ENCODE measurements around the gene GRHL1.
"Not testable (repeated sequence)": the region's sequence is repeated elsewhere in the genome, so short reads cannot be mapped to it uniquely, and the experiment has no call there.

The GRHL1 gene

DNA sequence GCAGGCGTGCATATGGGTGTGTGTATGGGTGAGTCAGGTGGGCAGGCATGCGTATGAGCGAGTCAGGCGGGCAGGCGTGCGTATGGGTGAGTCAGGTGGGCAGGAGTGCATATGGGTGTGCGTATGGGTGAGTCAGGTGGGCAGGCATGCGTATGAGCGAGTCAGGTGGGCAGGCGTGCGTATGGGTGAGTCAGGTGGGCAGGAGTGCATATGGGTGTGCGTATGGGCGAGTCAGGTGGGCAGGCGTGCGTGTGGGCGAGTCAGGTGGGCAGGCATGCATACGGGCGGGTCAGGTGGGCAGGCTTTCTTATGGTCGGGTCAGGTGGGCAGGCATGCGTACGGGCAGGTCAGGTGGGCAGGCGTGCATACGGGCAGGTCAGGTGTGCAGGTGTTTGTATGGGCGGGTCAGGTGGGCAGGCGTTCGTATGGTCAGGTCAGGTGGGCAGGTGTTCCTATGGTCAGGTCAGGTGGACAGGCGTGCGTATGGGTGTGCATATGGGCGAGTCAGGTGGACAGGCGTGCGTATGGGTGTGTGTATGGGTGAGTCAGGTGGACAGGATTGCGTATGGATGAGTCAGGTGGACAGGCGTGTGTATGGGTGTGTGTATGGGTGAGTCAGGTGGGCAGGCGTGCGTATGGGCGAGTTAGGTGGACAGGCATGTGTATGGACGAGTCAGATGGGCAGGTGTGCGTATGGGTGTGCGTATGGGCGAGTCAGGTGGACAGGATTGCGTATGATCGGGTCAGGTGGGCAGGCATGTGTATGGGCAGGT lies 63.1 kb downstream of the GRHL1 start:
- H3K36me3 ChIP-seq (ENCODE audit: control insufficient read depth, low read depth, low read length): no peaks in the 10 kb centered on the region
- no peak overlapping the region for H3K9ac ChIP-seq (ENCODE audit: low read length)
- no peaks in the 10 kb centered on the region for H3K9me3 ChIP-seq (ENCODE audit: control insufficient read depth, low read depth, low read length)
- H3K27ac ChIP-seq (ENCODE audit: low read length): no peak overlapping the region
- no peak overlapping the region for H3K4me3 ChIP-seq (ENCODE audit: low read length)
- no peaks in the 10 kb centered on the region for H3K27me3 ChIP-seq (ENCODE audit: control insufficient read depth, insufficient read depth, low read length)
- H3K4me1 ChIP-seq (ENCODE audit: control insufficient read depth, low read depth, low read length): no peaks in the 10 kb centered on the region

DNA sequence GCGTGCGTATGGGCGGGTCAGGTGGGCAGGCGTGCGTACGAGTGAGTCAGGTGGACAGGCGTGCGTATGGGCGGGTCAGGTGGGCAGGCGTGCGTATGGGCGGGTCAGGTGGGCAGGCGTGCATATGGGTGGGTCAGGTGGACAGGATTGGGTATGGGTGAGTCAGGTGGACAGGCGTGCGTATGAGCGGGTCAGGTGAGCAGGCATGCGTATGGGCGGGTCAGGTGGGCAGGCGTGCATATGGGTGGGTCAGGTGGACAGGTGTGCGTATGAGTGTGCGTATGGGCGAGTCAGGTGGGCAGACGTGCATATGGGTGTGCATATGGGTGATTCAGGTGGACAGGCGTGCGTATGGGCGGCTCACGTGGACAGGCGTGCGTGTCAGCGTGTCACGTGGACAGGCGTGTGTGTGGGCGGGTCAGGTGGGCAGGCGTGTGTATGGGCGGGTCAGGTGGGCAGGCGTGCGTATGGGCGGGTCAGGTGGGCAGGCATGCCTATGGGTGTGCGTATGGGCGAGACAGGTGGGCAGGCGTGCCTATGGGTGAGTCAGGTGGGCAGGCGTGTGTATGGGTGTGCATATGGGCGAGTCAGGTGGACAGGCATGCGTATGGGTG lies 64.0 kb downstream of the GRHL1 start:
- not testable (repeated sequence) for H3K27me3 ChIP-seq (ENCODE audit: control insufficient read depth, insufficient read depth, low read length); H3K9me3 ChIP-seq (ENCODE audit: control insufficient read depth, low read depth, low read length); H3K4me3 ChIP-seq (ENCODE audit: low read length); H3K36me3 ChIP-seq (ENCODE audit: control insufficient read depth, low read depth, low read length); H3K4me1 ChIP-seq (ENCODE audit: control insufficient read depth, low read depth, low read length); H3K27ac ChIP-seq (ENCODE audit: low read length); H3K9ac ChIP-seq (ENCODE audit: low read length)

DNA sequence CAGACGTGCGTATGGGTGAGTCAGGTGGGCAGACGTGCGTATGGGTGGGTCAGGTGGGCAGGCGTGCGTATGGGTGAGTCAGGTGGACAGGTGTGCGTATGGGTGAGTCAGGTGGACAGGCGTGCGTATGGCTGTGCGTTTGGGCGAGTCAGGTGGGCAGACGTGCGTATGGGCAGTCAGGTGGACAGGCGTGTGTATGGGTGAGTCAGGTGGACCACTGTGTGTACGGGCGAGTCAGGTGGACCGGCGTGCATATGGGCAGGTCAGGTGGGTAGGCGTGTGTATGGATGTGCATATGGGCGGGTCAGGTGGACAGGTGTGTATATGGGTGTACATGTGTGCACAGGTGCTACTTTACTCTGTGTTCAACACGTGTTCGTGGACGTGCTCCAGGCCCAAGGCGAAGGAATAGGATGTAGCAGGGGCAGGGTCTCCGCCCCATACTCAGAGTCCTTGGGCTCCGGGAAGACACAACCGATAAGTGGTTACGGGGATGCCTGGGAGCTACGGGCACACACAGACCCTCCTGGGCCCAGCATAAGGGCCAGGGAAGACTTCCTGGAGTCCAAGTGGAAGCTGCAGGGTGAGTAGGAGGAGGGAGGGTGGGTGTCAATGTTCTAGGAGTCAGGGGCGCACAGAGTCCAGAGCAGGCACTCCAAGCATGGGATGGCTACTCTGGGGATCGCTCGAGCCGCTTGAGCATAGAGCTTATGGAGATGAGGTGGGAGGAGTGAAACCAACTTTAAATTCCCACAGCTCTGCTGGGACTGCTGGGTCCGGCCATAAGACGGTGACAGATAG lies 64.7 kb downstream of the GRHL1 start:
- Histone ChIP-seq H3K27me3 (ENCODE audit: control insufficient read depth, insufficient read depth, low read length) (no peaks in the 10 kb centered on the region), H3K4me3 (ENCODE audit: low read length) (no peak overlapping the region), H3K9ac (ENCODE audit: low read length) (no peak overlapping the region), H3K9me3 (ENCODE audit: control insufficient read depth, low read depth, low read length) (no peaks in the 10 kb centered on the region), H3K4me1 (ENCODE audit: control insufficient read depth, low read depth, low read length) (no peaks in the 10 kb centered on the region), H3K36me3 (ENCODE audit: control insufficient read depth, low read depth, low read length) (no peaks in the 10 kb centered on the region), H3K27ac (ENCODE audit: low read length) (no peak overlapping the region)

GRCh38 chr2:10016802-10017258 lies 65.3 kb downstream of the GRHL1 start:
- Histone ChIP-seq H3K27me3 (ENCODE audit: control insufficient read depth, insufficient read depth, low read length) (no peaks in the 10 kb centered on the region), H3K9ac (ENCODE audit: low read length) (no peak overlapping the region), H3K27ac (ENCODE audit: low read length) (no peak overlapping the region), H3K36me3 (ENCODE audit: control insufficient read depth, low read depth, low read length) (no peaks in the 10 kb centered on the region), H3K4me3 (ENCODE audit: low read length) (no peak overlapping the region), H3K9me3 (ENCODE audit: control insufficient read depth, low read depth, low read length) (no peaks in the 10 kb centered on the region), H3K4me1 (ENCODE audit: control insufficient read depth, low read depth, low read length) (no peaks in the 10 kb centered on the region)

- no peaks in the 10 kb centered on the region for H3K27me3 ChIP-seq (ENCODE audit: control insufficient read depth, insufficient read depth, low read length)
- H3K9me3 ChIP-seq (ENCODE audit: control insufficient read depth, low read depth, low read length): no peaks in the 10 kb centered on the region
- no peak overlapping the region for H3K4me3 ChIP-seq (ENCODE audit: low read length)
- no peak overlapping the region for H3K27ac ChIP-seq (ENCODE audit: low read length)
- no peaks in the 10 kb centered on the region for H3K36me3 ChIP-seq (ENCODE audit: control insufficient read depth, low read depth, low read length)
- no peaks in the 10 kb centered on the region for H3K4me1 ChIP-seq (ENCODE audit: control insufficient read depth, low read depth, low read length)
- no peak overlapping the region for H3K9ac ChIP-seq (ENCODE audit: low read length)
These were observed 65.9 kb downstream of the GRHL1 start for GRCh38 chr2:10017313-10017941.

DNA sequence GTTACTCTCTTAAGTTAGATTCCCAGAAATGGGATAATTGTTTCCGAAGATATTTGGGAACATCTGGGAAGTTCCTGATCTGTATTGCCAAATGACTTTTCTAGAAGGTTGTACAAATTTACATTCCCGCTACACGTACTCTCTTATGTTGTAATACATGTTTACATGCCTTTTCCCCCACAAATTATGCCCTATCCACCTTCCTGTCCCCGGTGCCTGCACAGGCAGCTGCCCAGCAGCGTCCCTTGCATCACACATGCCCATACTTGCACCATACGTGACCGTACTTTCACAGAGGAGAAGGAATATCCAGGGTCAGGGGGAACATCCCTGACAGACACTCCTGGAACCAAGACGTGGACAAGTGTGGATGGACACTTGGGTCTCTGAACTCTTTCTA lies 67.7 kb downstream of the GRHL1 start:
- no peaks in the 10 kb centered on the region for H3K4me1 ChIP-seq (ENCODE audit: control insufficient read depth, low read depth, low read length)
- H3K9me3 ChIP-seq (ENCODE audit: control insufficient read depth, low read depth, low read length): no peaks in the 10 kb centered on the region
- no peaks in the 10 kb centered on the region for H3K36me3 ChIP-seq (ENCODE audit: control insufficient read depth, low read depth, low read length)
- H3K9ac ChIP-seq (ENCODE audit: low read length): no peak overlapping the region
- no peak overlapping the region for H3K27ac ChIP-seq (ENCODE audit: low read length)
- H3K4me3 ChIP-seq (ENCODE audit: low read length): no peak overlapping the region
- H3K27me3 ChIP-seq (ENCODE audit: control insufficient read depth, insufficient read depth, low read length): no peaks in the 10 kb centered on the region

DNA sequence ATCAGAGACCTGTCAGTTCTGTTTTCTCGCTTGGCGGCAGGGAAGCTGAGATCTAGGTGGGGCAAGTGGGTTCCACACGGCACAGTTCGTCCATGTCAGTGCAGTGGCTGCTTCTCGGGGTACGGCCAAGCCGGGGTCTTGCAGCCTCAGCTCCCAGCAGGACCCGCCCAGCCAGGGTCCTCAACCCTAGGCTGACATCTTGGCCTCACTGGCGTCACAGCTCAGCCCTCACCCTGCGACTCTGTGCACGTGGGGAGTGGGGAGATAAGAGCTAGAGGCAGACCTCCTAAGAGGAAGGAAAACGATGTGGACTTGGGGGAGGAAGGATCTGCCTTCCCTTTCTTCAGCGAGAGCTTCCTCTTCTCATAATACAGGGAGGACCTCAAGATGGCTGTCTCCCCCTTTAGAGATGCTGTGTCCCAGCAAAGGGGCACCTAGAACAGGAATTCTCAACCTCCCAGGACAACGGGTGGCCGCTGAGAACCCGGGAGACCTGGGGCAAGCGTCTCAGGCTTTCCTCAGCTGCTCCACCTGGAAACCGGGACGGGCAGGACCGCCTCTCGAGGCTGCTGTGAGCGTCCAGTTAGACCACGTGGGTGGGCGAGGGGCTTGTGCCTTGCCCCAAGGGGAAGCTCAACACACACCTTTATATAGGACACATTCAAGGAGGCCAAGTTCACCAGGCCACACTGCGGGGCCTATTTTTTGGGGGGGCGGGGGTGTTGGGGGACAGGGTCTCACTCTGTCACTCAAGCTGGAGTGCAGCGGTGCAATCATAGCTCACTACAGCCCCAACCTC lies 68.3 kb downstream of the GRHL1 start:
- no peaks in the 10 kb centered on the region for H3K27me3 ChIP-seq (ENCODE audit: control insufficient read depth, insufficient read depth, low read length)
- H3K4me1 ChIP-seq (ENCODE audit: control insufficient read depth, low read depth, low read length): no peaks in the 10 kb centered on the region
- H3K27ac ChIP-seq (ENCODE audit: low read length): no peak overlapping the region
- no peak overlapping the region for H3K4me3 ChIP-seq (ENCODE audit: low read length)
- H3K9me3 ChIP-seq (ENCODE audit: control insufficient read depth, low read depth, low read length): no peaks in the 10 kb centered on the region
- H3K9ac ChIP-seq (ENCODE audit: low read length): no peak overlapping the region
- H3K36me3 ChIP-seq (ENCODE audit: control insufficient read depth, low read depth, low read length): no peaks in the 10 kb centered on the region

DNA sequence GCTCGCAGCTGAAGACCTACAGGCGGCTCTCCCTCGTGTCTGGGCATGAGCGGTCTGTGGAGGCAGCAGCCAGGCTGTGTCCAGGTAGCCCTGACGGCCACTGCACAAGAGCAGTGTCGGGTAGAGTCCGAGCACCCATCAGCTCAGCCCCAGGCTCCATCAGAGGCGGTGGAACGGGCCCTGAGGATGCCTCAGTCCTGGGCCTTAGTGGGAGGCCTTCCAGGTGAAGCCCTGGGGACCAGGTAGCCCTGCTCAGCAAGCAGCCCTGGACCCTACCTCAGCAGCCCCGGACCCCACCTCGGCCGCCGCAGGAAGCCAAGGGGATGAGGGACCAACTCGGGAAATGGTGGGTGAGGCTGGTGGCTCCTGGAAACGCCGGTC lies 70.5 kb downstream of the GRHL1 start:
- H3K9ac ChIP-seq (ENCODE audit: low read length): no peak overlapping the region
- no peaks in the 10 kb centered on the region for H3K4me1 ChIP-seq (ENCODE audit: control insufficient read depth, low read depth, low read length)
- no peaks in the 10 kb centered on the region for H3K36me3 ChIP-seq (ENCODE audit: control insufficient read depth, low read depth, low read length)
- H3K27me3 ChIP-seq (ENCODE audit: control insufficient read depth, insufficient read depth, low read length): no peaks in the 10 kb centered on the region
- H3K27ac ChIP-seq (ENCODE audit: low read length): no peak overlapping the region
- no peak overlapping the region for H3K4me3 ChIP-seq (ENCODE audit: low read length)
- no peaks in the 10 kb centered on the region for H3K9me3 ChIP-seq (ENCODE audit: control insufficient read depth, low read depth, low read length)

DNA sequence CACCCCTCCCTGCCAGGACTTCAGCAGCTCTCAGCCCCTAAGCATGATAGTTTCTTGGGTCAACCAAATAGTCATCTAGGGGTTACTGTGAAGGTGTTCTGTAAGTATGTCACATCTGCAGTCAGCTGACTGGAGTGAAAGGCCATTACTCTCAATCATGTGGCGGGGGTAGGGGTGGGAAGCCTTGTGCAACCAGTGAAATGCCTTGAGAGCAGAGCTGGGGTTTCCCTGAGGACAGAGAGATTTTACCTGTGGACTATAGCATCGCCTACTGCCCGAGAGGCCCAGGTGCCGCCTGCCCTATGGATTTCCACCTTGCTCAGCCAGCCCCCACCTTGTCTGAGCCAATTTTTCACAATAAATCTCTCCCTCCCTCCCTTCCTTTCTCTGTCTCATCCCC lies 71.0 kb downstream of the GRHL1 start:
- no peaks in the 10 kb centered on the region for H3K36me3 ChIP-seq (ENCODE audit: control insufficient read depth, low read depth, low read length)
- H3K4me1 ChIP-seq (ENCODE audit: control insufficient read depth, low read depth, low read length): no peaks in the 10 kb centered on the region
- no peak overlapping the region for H3K9ac ChIP-seq (ENCODE audit: low read length)
- H3K27ac ChIP-seq (ENCODE audit: low read length): no peak overlapping the region
- H3K4me3 ChIP-seq (ENCODE audit: low read length): no peak overlapping the region
- H3K27me3 ChIP-seq (ENCODE audit: control insufficient read depth, insufficient read depth, low read length): no peaks in the 10 kb centered on the region
- H3K9me3 ChIP-seq (ENCODE audit: control insufficient read depth, low read depth, low read length): no peaks in the 10 kb centered on the region

DNA sequence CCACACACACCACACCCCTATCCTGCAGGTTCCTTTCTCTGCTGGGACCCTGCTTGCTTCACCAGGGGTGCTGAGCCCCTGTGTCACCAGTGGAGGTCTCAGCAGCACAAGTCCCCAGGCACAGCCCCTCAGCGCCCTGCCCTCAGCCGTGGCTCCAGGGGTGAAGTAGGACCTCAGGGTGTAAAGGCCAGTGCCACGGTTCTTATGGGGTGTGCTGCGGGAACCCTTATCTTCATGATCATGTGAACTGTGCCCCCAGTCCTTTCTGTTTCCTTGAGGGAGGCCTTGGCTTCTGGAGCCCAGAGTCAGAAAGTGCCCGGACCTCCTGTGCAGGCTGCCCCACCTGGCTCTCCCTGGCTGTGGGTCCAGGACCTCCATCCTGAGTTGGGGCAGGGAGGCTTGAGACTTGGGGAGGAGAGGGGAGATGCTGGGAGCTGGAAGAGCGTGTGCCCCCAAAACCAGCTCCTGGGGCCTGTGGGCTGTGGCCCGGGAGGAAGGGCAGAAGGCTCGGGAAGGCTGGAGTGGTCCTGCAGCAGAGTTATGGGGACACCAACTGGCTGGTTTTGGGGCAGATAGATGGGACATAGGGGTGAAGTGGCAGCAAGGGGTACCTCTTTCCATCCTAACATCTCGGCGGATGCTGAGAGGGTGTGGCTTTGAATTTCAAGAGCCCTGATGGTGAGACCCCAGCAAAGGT lies 71.6 kb downstream of the GRHL1 start:
- Histone ChIP-seq H3K36me3 (ENCODE audit: control insufficient read depth, low read depth, low read length) (no peaks in the 10 kb centered on the region), H3K9ac (ENCODE audit: low read length) (no peak overlapping the region), H3K4me3 (ENCODE audit: low read length) (no peak overlapping the region), H3K4me1 (ENCODE audit: control insufficient read depth, low read depth, low read length) (no peaks in the 10 kb centered on the region), H3K9me3 (ENCODE audit: control insufficient read depth, low read depth, low read length) (no peaks in the 10 kb centered on the region), H3K27ac (ENCODE audit: low read length) (no peak overlapping the region), H3K27me3 (ENCODE audit: control insufficient read depth, insufficient read depth, low read length) (no peaks in the 10 kb centered on the region)
